HG03025 (cell line): ENCODE data around the gene ABCA12.

Experiments
- ATAC-seq: cut with Tn5 transposase; IDR thresholded peaks from one replicate; pipeline ENCODE4 v1.9.1; 2021; ENCODE audit warnings: mild to moderate bottlenecking, moderate library complexity; ENCODE audit not compliant: unreplicated experiment, low FRiP score

The ABCA12 gene

GRCh38 chr2:214989187-214989586 is 149.2 kb downstream of the ABCA12 start:
- no peak for ATAC-seq

- no peak for ATAC-seq
Observed at GRCh38 chr2:214987261-214987660, 151.2 kb downstream of the ABCA12 start.

GRCh38 chr2:214985619-214986018 is 152.8 kb downstream of the ABCA12 start:
- ATAC-seq = no peak

- no peak for ATAC-seq
Observed at GRCh38 chr2:214966420-214966819, 172.0 kb downstream of the ABCA12 start.

- ATAC-seq = no peak
Observed at GRCh38 chr2:214960677-214961076, 177.7 kb downstream of the ABCA12 start.

- no peak for ATAC-seq
Observed at GRCh38 chr2:214946949-214947348, 191.5 kb downstream of the ABCA12 start.

- no peak for ATAC-seq
Observed at GRCh38 chr2:214934006-214934405, 204.4 kb downstream of the ABCA12 start.

- no peak for ATAC-seq
Observed at GRCh38 chr2:214904634-214905033, 233.8 kb downstream of the ABCA12 start.

GRCh38 chr2:214904176-214904575 is 234.2 kb downstream of the ABCA12 start:
- no peak for ATAC-seq

- no peak for ATAC-seq
Observed at GRCh38 chr2:214902286-214902685, 236.1 kb downstream of the ABCA12 start.

- ATAC-seq = no peak
Observed at GRCh38 chr2:214899751-214900150, 238.7 kb downstream of the ABCA12 start.

GRCh38 chr2:214896274-214896673 is 242.2 kb downstream of the ABCA12 start:
- ATAC-seq = no peak

- no peak for ATAC-seq
Observed at GRCh38 chr2:214895469-214895868, 243.0 kb downstream of the ABCA12 start.

GRCh38 chr2:214889301-214889700 is 249.1 kb downstream of the ABCA12 start:
- no peak for ATAC-seq

- no peak for ATAC-seq
Observed at GRCh38 chr2:214881647-214882202, 256.7 kb downstream of the ABCA12 start.
